ENCODE measurements around the gene GK.

DNA sequence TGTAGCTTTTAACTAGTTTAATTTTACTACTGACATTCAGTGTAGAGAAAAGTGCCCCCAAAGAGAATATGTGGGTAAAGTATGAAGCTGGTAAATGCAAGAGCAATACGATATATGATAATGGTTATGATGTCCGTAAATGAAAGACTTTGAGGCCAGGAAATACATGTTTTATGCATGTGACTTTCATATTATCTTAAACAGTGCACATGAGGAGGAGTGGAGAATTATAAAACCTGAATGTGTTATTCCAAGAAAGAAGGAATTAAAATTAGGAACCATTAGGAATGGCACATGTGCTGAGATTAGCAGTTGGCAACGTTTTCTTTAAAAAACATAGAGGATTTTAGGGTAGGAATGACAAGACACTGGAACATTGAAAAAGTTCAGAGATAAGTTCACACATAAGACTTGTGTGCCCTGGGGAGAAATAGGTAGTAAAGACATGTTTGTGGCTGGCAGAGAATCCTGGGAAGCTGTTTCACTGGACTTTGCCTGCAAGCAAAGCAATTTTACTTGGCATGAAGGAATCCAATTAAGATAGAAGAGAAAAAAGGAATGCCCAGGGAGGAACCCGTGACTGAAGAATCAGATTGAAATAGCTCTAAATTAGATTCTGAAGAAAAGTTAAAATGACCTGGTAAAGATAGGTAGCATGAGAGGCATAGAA lies 20.0 kb downstream of the GK start:
- TF ChIP-seq, protein P1, sequence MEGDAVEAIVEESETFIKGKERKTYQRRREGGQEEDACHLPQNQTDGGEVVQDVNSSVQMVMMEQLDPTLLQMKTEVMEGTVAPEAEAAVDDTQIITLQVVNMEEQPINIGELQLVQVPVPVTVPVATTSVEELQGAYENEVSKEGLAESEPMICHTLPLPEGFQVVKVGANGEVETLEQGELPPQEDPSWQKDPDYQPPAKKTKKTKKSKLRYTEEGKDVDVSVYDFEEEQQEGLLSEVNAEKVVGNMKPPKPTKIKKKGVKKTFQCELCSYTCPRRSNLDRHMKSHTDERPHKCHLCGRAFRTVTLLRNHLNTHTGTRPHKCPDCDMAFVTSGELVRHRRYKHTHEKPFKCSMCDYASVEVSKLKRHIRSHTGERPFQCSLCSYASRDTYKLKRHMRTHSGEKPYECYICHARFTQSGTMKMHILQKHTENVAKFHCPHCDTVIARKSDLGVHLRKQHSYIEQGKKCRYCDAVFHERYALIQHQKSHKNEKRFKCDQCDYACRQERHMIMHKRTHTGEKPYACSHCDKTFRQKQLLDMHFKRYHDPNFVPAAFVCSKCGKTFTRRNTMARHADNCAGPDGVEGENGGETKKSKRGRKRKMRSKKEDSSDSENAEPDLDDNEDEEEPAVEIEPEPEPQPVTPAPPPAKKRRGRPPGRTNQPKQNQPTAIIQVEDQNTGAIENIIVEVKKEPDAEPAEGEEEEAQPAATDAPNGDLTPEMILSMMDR (IDR thresholded peaks at IDR 0.05 in 8 of 11, conservative IDR thresholded peaks at IDR 0.05 in 3 of 11), result no peak
- no peak for TF ChIP-seq POLR2A (IDR thresholded peaks at IDR 0.05)

Data from spleen (tissue), 7 donors.